GM18507 (cell line): ENCODE data around the gene KRT73.

ENCODE experiments used
- DNase-seq: peaks from one replicate; pipeline ENCODE4 v3.0.0; 2011; ENCODE audit warnings: low read depth; ENCODE audit not compliant: insufficient read length; ENCODE audit errors: extremely low spot score
- FAIRE-seq: peaks from 2 replicates; lab custom pipeline; 2011; peaks lifted over from hg19 to GRCh38; lab: Jason Lieb, UNC

Gene KRT73

DNA sequence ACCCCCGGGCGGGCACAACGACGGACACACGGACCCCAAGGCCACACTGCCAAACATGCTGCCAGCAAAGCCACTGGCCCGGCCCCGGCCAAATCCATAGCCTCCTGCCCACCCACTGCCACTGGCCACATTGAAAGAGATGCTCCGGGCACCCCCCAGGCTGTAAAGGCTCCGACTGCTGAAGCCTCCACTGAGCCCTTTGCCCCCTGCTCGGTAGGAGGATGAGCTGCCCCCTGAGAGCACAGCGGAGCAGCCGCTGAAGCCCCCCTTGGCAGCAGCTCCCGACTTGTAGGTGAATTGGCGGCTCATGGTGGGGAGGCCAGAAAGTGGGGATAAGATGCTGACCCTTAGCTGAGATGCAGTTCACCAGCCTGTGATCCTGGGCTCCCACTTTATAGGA, at the start of gene KRT73:
Gene KRT73 (minus strand): TSS at position 344 of the 400 bp plus-strand sequence. CDS start 35 bp downstream, at position 309.
- FAIRE-seq (no peak), DNase-seq (no peak)

GRCh38 chr12:52667931-52668330, 49.6 kb upstream of the KRT73 start:
- FAIRE-seq (no peak), DNase-seq (no peak)

- no peak for FAIRE-seq
Observed at GRCh38 chr12:52667509-52667908, 49.1 kb upstream of the KRT73 start.

DNA sequence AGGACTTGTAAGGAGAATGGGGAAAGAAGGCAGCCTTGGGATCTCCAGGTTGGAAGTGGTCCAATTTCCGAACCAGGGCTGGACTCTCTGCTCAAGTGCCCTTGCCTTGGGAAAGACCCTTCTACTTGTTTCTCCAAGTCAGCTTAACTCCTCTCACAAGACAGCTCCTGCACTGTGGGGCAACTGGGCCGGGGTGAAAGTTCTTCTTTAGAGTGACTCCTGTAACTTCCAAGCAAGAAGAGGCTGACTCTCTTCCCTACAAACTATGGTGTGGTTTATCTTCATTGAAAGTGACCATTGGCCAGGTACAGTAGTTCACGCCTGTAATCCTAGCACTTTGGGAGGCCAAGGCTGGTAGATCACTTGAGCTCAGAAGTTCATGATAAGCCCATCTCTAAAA, 48.1 kb upstream of the KRT73 start:
- no peak for FAIRE-seq
- DNase-seq, result no peak

More at GRCh38 chr12:52667509-52667908, 49.1 kb upstream of the KRT73 start:
- no peak for DNase-seq

- DNase-seq (no peak), FAIRE-seq (no peak)
Observed at GRCh38 chr12:52663420-52663819, 45.1 kb upstream of the KRT73 start.

GRCh38 chr12:52662918-52663229, 44.5 kb upstream of the KRT73 start:
- FAIRE-seq (no peak), DNase-seq (no peak)

DNA sequence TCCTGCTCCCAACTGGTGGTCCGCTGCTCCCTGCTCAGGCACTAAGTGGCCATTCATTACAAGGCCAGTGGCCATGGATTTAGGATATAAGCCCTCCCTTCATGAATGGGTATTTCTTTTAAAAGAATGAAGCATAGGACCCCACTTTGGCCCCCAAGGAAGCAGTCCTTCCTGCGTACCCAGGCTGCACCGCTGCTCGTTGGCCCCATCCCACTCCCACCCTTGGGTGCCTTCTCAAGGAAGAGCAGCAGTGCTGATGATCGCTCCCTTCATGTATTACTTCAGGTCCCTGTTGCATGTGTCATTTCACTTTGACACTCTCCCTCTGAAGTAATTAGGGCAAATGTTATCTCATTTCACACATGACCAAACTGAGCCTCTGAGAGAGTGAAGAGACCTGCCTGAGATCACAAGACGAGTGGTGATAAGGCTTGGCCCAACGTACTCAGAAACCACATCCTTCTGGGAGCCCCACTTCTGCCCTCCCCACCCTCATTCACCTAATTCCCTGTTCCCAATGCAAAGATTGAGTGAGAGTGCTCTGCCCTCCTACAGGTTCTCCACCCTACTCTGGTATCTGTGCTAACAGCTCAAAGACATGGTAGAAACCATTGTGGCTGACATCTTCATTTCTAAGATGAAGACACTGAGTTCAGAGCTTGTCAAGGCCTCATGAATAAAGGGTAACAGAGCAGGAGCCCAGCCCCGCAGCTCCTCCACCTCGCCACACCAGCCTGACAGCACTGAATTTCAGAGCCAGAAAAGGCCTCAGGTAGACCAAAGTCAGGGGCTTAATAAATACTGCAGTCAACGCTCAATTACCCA, 43.9 kb upstream of the KRT73 start:
- FAIRE-seq (no peak), DNase-seq (no peak)

DNA sequence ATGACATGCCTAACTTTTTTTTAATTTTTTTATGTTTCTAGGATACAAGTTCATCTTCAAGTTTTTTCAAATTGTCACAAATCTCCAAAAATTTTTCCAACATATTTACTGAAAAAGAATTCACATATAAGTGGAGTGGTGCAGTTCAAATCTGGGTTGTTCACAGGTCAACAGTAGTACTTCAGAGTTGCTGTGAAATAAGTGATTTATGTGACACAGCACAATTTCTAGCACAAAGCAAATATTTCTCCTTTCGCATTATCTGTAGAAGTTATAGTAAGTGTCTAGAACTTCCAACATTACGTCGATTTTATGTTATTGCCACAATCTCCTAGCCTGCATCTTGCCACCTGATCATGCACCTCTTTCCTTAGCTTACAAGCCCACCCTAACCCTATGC, 43.3 kb upstream of the KRT73 start:
- no peak for DNase-seq
- FAIRE-seq, result no peak

GRCh38 chr12:52660934-52661499, 42.7 kb upstream of the KRT73 start:
- no peak for DNase-seq

DNA sequence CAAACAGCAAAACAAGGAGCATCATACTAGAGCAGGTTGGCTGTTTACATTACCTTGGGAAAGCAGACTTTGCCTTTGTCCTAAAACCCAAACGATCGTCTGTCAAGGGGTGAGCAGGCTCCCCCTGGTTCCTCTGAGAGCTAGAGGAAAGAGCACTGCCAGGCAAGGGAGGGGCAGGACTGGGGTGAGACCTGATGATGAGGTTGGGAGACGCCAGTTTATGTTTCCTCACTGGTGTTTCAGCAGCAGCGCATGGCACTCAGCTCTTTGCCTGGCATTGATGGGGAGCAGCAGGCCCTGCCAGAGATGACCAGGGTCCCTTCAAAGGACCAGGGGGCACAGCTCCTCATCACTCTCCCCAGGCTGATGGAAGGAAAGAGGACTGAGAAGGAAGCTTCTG, 41.6 kb upstream of the KRT73 start:
- no peak for FAIRE-seq
- DNase-seq, result no peak

More at GRCh38 chr12:52660934-52661499, 42.7 kb upstream of the KRT73 start:
- FAIRE-seq, result no peak

- FAIRE-seq (no peak), DNase-seq (no peak)
Observed at GRCh38 chr12:52659395-52659794, 41.0 kb upstream of the KRT73 start.

DNA sequence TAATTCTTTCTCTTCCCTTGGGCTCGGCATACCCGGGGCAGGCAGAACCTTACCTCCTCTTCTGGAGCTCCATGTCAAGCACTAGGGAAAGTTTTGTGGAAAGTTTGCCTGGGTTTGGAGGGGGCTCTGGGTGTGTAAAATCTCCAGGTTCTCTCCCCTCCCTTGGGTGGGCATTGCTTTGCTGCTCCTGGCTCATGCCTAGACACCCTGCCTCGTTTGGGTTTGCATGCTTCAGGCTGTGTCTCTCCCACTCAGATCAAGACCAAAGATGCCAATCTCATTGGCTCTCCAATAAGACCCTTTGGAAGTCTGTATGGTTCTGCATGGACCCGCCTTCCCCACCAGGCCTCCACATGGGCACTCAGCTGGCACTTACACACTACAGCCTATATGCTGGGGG, 39.8 kb upstream of the KRT73 start:
- no peak for DNase-seq
- FAIRE-seq, result no peak

GRCh38 chr12:52657250-52657902, 39.0 kb upstream of the KRT73 start:
- DNase-seq, result no peak
- FAIRE-seq, result no peak

GRCh38 chr12:52656616-52657015, 38.3 kb upstream of the KRT73 start:
- DNase-seq (no peak), FAIRE-seq (no peak)

DNA sequence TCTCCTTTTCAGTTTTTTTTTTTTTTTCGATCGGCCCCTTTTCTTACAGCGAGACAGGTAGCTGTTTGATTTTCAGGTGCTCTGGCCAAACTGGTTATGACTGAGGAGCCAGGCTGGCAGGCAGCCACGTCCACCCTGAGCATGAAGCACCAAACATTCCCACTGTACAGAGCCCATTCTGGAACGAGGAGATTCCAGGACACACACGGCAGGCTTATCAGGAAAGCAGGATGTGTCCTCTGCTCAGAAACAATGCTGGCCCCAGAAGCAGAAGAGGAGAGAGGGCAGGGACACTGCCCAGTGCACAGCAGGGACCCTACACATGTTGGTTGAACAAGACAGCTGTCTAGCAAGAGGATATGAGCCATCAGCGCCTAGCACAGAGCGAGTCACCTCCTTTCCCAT, 37.4 kb upstream of the KRT73 start:
- no peak for DNase-seq
- no peak for FAIRE-seq

- DNase-seq (no peak), FAIRE-seq (no peak)
Observed at GRCh38 chr12:52655251-52655650, 36.9 kb upstream of the KRT73 start.

DNA sequence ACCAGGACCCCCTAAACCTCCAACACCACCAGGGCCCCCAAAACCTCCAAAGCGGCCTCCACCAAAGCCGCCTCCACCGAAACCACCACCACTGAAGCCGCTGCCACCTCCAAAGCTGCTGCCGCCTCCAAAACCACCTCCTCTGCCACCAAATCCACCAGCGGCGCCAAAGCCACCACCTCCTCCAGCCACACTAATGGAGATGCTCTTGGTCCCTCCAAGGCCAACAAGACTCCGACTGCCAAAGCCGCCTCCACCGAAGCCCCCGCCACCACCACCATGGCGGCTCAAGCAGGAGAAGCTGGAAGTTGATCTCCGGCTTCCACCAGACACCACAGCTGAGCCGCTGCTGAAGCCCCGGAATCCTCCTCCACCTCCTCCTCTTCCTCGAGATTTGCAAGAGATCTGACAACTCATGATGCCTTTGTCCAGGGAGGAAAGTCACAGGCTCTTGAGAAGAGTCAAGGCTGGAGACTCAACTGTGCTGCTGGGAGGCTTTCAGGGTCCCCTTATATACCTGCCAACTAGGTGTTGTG, 33.4 kb upstream of the KRT73 start, which contains the start of gene KRT2:
Gene KRT2 (minus strand): TSS at position 486 of the 536 bp plus-strand sequence. CDS start 69 bp downstream, at position 417.
- FAIRE-seq (no peak), DNase-seq (no peak)

DNA sequence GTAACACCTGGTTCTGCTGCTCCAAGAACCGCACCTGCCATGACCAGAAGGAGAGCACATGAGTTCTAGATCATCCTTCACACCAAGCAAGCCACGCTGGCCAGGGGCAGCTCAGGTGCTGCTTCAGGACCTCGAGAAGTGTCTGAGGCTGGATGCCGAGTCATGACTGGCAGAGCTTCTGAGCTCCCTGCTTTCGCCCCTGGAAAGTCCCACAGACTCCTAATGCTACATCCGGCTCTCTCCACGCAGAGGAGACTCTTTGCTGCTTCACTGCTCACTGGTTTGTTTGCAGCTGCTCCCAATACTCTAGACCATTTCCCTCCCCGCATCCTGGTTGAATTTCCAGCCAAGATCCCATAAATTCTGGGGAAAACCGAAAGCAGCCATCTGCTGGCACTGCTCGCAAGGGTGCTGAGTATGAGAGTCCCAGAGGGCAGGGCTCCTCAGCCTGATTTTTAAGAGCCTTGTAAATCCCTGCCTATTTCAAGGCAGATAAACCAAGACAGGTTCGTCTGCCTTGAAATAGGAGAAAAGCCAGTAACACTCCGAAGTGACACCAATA, 32.2 kb upstream of the KRT73 start:
- no peak for FAIRE-seq
- DNase-seq, result no peak

DNA sequence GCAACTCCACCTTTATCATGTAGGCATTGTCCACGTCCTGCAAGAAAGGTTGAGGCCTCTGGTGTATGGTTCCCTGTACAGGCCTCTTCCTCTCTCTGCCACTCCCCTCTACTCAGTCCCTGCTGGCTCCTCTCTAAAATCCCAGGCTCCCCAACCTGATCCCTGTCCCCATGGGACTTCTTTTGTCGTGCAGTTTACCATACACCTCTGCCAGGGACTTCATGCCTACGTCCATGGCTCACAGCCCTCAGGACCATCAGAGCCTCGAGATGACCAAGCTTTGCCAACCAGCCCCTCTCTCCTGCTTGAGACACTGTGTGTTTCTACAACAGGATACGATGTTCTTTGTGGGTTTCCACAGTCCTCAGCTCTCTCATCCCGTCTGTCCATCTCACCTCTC, 30.7 kb upstream of the KRT73 start:
- no peak for FAIRE-seq
- DNase-seq, result no peak

- FAIRE-seq (no peak), DNase-seq (no peak)
Observed at GRCh38 chr12:52648012-52648550, 29.7 kb upstream of the KRT73 start.
